Sigmoid colon (tissue), 7 donors: ENCODE results near the gene PROSER2. TPM values are rescaled to one million over a fixed set of nuclear protein-coding genes. Genes with fewer than 3 reads are reported as not detected.

Experiments used
- DNase-seq: peaks from one replicate; pipeline ENCODE4 v3.0.0-alpha.2; 2019
- H3K27ac ChIP-seq, 4 donors: fragments of 200-600 bp; sonication (generic); one replicate each; pipeline ENCODE4 v1.5.1; 2016 to 2019; ENCODE audit warnings: mild to moderate bottlenecking in 1 of 4
- H3K27me3 ChIP-seq, 3 donors: fragments of 200-600 bp; sonication (generic); one replicate each; pipeline ENCODE4 v1.5.1; 2019; ENCODE audit warnings: mild to moderate bottlenecking in 1 of 3
- H3K36me3 ChIP-seq, 4 donors: fragments of 200-600 bp; sonication (generic); one replicate each; pipeline ENCODE4 v1.5.1; 2016 to 2019
- H3K4me1 ChIP-seq, 4 donors: fragments of 200-600 bp; sonication (generic); one replicate each; pipeline ENCODE4 v1.5.1; 2017 to 2019
- H3K4me3 ChIP-seq, 4 donors: fragments of 200-600 bp; sonication (generic); one replicate each; pipeline ENCODE4 v1.5.1; 2017 to 2019; ENCODE audit warnings: mild to moderate bottlenecking in 2 of 4, moderate library complexity in 1 of 4
- H3K9me3 ChIP-seq, 4 donors: fragments of 200-600 bp in 3 of 4; sonication (generic) in 3 of 4; one replicate each; pipeline versions ENCODE4 v1.5.1 to v1.6.1; 2013 to 2019
- CTCF ChIP-seq, 4 experiments: fragments of 450-650 bp in 3 of 4; fragments of 200-600 bp in 1 of 4; IDR thresholded peaks; one replicate each; pipeline ENCODE4 v1.5.1; 2016 to 2019; ENCODE audit warnings: antibody characterized with exemption in 4 of 4, mild to moderate bottlenecking in 3 of 4, moderate library complexity in 2 of 4
- EP300 ChIP-seq, 4 donors: sonication (generic); formaldehyde crosslinking; IDR thresholded peaks; one replicate each; pipeline ENCODE4 v1.6.1; 2017; ENCODE audit warnings: antibody characterized with exemption in 4 of 4
- POLR2A ChIP-seq, 2 donors: fragments of 450-650 bp; IDR thresholded peaks; one replicate each; pipeline ENCODE4 v1.6.1; 2016; ENCODE audit warnings: antibody characterized with exemption in 2 of 2, mild to moderate bottlenecking in 2 of 2, moderate library complexity in 2 of 2
- POLR2AphosphoS5 ChIP-seq, 4 donors: sonication (generic); formaldehyde crosslinking; IDR thresholded peaks; one replicate each; pipeline ENCODE4 v1.6.1; 2017; ENCODE audit warnings: antibody characterized with exemption in 4 of 4
- WGBS, 2 donors: extraction: QIAGEN DNeasy Blood & Tissue Kit; methylation state at CpG; one replicate each; pipeline ENCODE4 v1.1.7; 2013; 5-methylcytosine and 5-hydroxymethylcytosine counted together
- intact Hi-C: fragments of 100-400 bp; cut with DNase I; formaldehyde crosslinking; loops from one replicate; pipeline ENCODE4 v1.15.1; 2023
- polyA plus RNA-seq, 3 donors: library from polyadenylated mRNA; stranded (reverse); fragments of 200-250 nt; gene quantifications; one replicate each; pipeline ENCODE4 v1.2.3, GENCODE V29; 2013
- total RNA-seq, 4 donors: library from RNA; depleted of rRNA; stranded (reverse); fragments of >200 nt; gene quantifications; one replicate each; pipeline ENCODE4 v1.1.0, GENCODE V29; 2016
- donor health status: healthy with polysubstance abuse.
- donor health status: Bipolar disorder and iron deficiency.
- donor health status: healthy.

The PROSER2 gene
- total and polyA plus RNA-seq, 7 donors: 0.60 to 2.8 (median 1.8) TPM

DNA sequence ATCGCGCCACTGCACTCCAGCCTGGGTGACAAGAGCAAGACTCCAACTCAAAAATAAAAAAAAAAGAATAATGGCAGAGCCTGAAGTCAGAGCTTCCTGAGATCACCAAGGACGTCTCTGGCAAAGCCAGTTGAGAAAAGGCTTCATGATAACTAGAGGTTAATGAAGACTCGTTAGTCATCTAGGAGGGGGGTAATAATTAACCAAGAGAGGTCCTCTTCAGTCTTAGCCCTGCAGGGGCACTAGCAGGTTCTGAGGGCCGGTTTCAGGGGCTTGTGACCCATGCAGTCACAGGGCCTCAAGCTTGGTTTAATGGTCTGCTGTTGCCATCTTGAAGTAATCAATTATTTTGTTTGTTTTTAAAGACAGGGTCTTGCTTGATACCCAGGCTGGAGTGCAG, 28.6 kb upstream of the PROSER2 start:
- H3K27me3 ChIP-seq: peaks cover 0 to 7% (median 0%) of the 10 kb centered on the region in 3 donors
- intact Hi-C loops: no loop called here
- no peaks in the 10 kb centered on the region for H3K4me1 ChIP-seq
- no peaks in the 10 kb centered on the region for H3K9me3 ChIP-seq
- H3K4me3 ChIP-seq: no peak overlapping the region
- no peaks in the 10 kb centered on the region for H3K36me3 ChIP-seq
- no peak for TF ChIP-seq POLR2AphosphoS5 (IDR thresholded peaks at IDR 0.05)
- TF ChIP-seq EP300 (IDR thresholded peaks at IDR 0.05): no peak
- no peak for TF ChIP-seq CTCF (IDR thresholded peaks at IDR 0.05)
- no peak for TF ChIP-seq POLR2A (IDR thresholded peaks at IDR 0.05)
- no peak overlapping the region for H3K27ac ChIP-seq
- no peak for DNase-seq
- WGBS, 2 donors: 89 to 92% methylated on average over 5 of the region's 5 CpGs

DNA sequence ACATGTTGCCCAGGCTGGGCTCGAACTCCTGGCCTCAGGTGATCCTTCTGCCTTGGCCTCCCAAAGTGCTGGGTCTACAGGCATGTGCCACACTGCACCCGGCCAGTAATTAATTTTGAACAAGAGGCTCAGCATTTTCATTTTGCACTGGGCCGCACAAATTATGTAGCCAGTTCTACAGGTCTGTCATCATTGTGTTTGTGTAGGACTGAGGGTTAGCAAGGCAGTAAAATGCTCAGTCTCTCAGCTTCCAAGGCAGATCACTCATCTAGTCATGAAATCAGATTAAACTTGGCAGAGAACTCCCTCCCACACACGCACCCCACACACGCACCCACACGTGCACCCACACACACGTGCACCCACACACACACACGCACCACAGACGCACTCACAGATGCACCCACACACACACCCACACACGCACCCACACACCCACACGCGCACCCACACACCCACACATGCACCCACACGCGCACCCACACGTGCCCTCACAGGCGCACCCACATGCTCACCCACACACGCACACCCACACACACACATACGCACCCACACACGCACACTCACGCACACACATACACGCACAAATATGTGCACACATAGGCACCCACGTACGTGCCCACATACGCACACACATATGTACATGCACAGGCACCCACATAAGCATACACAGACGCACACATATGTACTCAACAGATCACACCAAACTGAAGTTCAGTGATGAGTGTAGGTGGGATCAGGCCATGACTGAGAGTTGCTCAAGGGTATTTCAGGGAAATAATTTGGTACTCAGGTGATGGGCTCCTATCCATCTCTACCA, 27.8 kb upstream of the PROSER2 start:
- WGBS, 2 donors: 92 to 93% methylated on average over 25 of the region's 25 CpGs
- intact Hi-C loops: no loop called here
- DNase-seq: no peak
- H3K9me3 ChIP-seq: no peaks in the 10 kb centered on the region
- H3K27me3 ChIP-seq: peaks cover 0 to 7% (median 0%) of the 10 kb centered on the region in 3 donors
- no peak overlapping the region for H3K4me3 ChIP-seq
- no peak overlapping the region for H3K27ac ChIP-seq
- H3K36me3 ChIP-seq: no peaks in the 10 kb centered on the region
- H3K4me1 ChIP-seq: no peaks in the 10 kb centered on the region
- TF ChIP-seq POLR2AphosphoS5 (IDR thresholded peaks at IDR 0.05) (no peak), EP300 (IDR thresholded peaks at IDR 0.05) (no peak), POLR2A (IDR thresholded peaks at IDR 0.05) (no peak), CTCF (IDR thresholded peaks at IDR 0.05) (no peak)

DNA sequence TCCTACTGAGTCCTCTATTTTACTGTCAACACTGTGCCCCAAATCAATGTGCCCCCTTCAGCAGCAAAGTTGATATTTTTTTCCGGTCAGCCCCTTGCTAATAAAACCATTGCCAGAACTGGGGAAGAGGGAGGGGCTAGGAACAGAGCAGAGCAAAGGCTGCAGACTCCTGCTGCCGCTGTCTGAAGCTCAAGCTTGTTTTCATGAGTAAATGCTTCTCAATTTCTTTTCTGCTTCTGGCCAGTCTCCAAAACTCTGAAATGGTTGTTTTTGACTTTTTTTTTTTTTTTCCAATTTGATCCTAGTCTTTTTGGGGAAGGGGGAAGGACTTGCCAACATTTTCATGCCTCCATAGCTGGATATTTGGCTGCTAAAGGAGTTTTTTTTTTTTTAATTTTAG, 26.7 kb upstream of the PROSER2 start:
- 83 to 86% methylated on average over 2 of the region's 2 CpGs for WGBS, 2 donors
- no peaks in the 10 kb centered on the region for H3K9me3 ChIP-seq
- H3K4me3 ChIP-seq: no peak overlapping the region
- TF ChIP-seq POLR2AphosphoS5 (IDR thresholded peaks at IDR 0.05) (no peak), EP300 (IDR thresholded peaks at IDR 0.05) (no peak), CTCF (IDR thresholded peaks at IDR 0.05) (no peak), POLR2A (IDR thresholded peaks at IDR 0.05) (no peak)
- H3K27me3 ChIP-seq: peaks cover 0 to 7% (median 0%) of the 10 kb centered on the region in 3 donors
- no peak for DNase-seq
- no peaks in the 10 kb centered on the region for H3K4me1 ChIP-seq
- H3K27ac ChIP-seq: no peak overlapping the region
- intact Hi-C loops: no loop called here
- H3K36me3 ChIP-seq: no peaks in the 10 kb centered on the region

DNA sequence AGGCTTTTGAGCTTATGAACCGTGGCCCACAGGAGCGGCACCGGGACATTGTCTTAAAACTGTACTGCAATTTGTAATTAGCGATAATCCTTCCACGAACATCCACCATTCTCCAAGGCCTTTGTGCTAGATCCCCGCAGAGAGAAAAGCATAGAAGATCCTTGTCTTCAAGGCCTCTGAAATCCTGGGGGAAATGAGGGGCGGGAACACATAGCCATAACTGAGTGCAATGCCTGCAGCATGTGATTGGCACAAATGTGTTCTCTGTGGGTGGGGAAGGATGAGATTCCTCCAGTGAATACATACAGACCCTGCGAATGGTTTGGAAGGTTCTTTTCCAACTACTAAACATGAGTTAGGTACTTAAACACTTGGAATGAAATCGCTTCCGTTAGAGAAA, 25.9 kb upstream of the PROSER2 start:
- H3K36me3 ChIP-seq: no peaks in the 10 kb centered on the region
- no peaks in the 10 kb centered on the region for H3K4me1 ChIP-seq
- H3K9me3 ChIP-seq: no peaks in the 10 kb centered on the region
- intact Hi-C loops: no loop called here
- 95 to 97% methylated on average over 10 of the region's 10 CpGs for WGBS, 2 donors
- DNase-seq: no peak
- no peaks in the 10 kb centered on the region for H3K27me3 ChIP-seq
- H3K4me3 ChIP-seq: no peak overlapping the region
- no peak overlapping the region for H3K27ac ChIP-seq
- TF ChIP-seq EP300 (IDR thresholded peaks at IDR 0.05) (no peak), CTCF (IDR thresholded peaks at IDR 0.05) (no peak), POLR2AphosphoS5 (IDR thresholded peaks at IDR 0.05) (no peak), POLR2A (IDR thresholded peaks at IDR 0.05) (no peak)
